ENCODE results near the gene ZNF282. TPM values are rescaled to one million over a fixed set of nuclear protein-coding genes. Genes with fewer than 3 reads are reported as not detected.
A peak's percentile ranks its signal among the peaks of the same experiment; 100 is the strongest.

The ZNF282 gene
- total and polyA plus RNA-seq, 7 donors = 7.6 to 22.5 (median 15.3) TPM

DNA sequence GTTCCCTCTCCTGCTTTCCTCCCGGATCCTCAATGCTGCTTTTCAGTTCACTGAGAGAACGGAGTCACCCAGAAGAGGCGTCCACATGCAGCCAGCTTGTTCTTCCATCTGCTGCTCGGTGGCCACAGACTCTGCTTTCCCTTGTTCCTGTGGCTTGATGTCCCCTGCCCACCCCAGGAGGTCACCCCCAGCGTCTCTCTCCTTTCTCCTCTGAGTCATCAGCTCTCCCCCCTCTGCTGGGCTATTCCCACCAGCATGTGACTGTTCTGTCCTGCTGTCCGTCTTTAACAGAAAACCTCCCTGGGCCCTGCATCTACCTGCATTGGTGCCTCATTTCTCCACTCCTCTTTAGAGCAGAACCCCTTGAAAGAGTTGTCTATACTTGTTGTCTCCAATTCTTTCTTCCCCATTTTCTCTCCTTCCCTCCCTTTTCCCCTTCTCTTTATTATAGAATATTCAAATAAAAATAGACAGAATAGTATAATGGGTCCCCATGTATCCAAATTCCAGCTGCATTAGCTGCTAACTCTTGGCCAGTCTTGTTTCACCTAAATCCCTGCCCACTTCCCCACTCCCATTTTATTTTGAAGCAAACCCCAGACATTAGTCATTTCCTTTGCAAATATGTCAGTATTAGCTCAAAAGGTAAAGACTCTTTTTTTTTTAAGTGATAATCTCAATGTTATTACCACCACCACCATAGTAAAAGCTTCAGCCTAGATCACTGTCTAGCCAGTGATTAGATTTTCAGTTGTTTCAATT is 4.1 kb downstream of the ZNF282 start:
- Histone ChIP-seq H3K27ac (no peak overlapping the region), H3K9me3 (no peaks in the 10 kb centered on the region), H3K27me3 (ENCODE audit: insufficient read depth in 3 of 3, low read length in 2 of 3) (no peaks in the 10 kb centered on the region), H3K4me3 (no peak overlapping the region), H3K4me1 (peaks cover 15% of the 10 kb centered on the region), H3K36me3 (ENCODE audit: insufficient read depth in 1 of 2, low read depth in 1 of 2) (peaks cover 3 to 64% of the 10 kb centered on the region in 2 donors)
- 91 to 97% (median 93%) methylated on average over 6 of the region's 6 CpGs for WGBS, 3 donors
- intact Hi-C loops (cut with DNase I) = loop anchor here (5.0 kb wide), 1 partner anchor 38 kb away; the partner anchor contains the start of gene ZNF212 (in 2 of the 2)
- no peak for TF ChIP-seq CTCF (IDR thresholded peaks at IDR 0.05)
- peak in 1 of 2 donors; percentile 11 for DNase-seq
- no peak for ATAC-seq

GRCh38 chr7:149202831-149203231 is 7.5 kb downstream of the ZNF282 start:
- Histone ChIP-seq H3K4me3 (no peak overlapping the region), H3K27me3 (ENCODE audit: insufficient read depth in 3 of 3, low read length in 2 of 3) (no peaks in the 10 kb centered on the region), H3K9me3 (no peaks in the 10 kb centered on the region), H3K36me3 (ENCODE audit: insufficient read depth in 1 of 2, low read depth in 1 of 2) (peaks cover 9 to 97% of the 10 kb centered on the region in 2 donors), H3K4me1 (peaks cover 5% of the 10 kb centered on the region), H3K27ac (no peak overlapping the region)
- TF ChIP-seq CTCF (IDR thresholded peaks at IDR 0.05) = no peak
- ATAC-seq (peak in 3 of 4 donors; percentile 47 to 82 (median 71)), DNase-seq (peak in 1 of 2 donors; percentile 10)
- intact Hi-C loops (cut with DNase I) = no loop called here
- 72 to 76% (median 76%) methylated on average over 6 of the region's 6 CpGs for whole genome bisulfite sequencing, 3 donors

DNA sequence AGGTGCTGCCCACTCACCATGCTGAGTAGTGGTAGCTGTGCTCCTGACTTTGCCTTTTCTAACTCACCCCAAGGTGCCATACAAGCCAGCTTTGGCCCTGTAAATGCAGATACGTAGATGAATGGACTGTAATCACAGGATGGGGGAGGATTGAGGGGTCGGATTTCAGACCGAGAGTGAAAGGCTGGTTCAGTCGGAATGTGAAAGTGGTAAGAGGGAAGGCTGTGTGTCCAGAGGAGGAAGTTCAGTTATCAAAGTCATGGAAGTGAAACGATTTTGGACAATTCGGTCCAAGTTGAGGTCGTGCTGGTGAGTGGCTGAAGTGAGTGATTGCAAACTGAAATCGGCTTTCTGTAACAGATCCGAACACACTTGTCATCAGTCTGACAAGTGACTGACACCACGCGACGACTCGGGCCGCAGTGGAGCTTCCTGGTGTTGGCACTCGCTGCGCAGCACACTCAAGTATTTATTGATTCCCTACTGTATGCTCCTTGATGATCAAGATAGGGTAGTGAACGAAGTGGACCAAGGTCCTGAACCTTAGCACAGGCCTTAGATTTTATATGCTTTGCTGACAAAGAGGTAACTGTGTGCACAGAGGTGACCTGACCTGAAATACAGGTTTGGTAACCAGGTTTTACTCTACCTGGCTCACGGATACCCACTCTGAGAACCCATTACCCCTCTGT is 10.5 kb downstream of the ZNF282 start:
- no peak overlapping the region for H3K27ac ChIP-seq
- peaks cover 5 to 98% of the 10 kb centered on the region in 2 donors for H3K36me3 ChIP-seq (ENCODE audit: insufficient read depth in 1 of 2, low read depth in 1 of 2)
- no peak for ATAC-seq
- peak in 1 of 2 donors; percentile 17 for DNase-seq
- intact Hi-C loops (cut with DNase I) = no loop called here
- no peak overlapping the region for H3K4me3 ChIP-seq
- H3K9me3 ChIP-seq = no peaks in the 10 kb centered on the region
- H3K4me1 ChIP-seq = peaks cover 5% of the 10 kb centered on the region
- H3K27me3 ChIP-seq (ENCODE audit: insufficient read depth in 3 of 3, low read length in 2 of 3) = no peaks in the 10 kb centered on the region
- 82 to 86% (median 84%) methylated on average over 18 of the region's 18 CpGs for WGBS, 3 donors
- no peak for TF ChIP-seq CTCF (IDR thresholded peaks at IDR 0.05)

DNA sequence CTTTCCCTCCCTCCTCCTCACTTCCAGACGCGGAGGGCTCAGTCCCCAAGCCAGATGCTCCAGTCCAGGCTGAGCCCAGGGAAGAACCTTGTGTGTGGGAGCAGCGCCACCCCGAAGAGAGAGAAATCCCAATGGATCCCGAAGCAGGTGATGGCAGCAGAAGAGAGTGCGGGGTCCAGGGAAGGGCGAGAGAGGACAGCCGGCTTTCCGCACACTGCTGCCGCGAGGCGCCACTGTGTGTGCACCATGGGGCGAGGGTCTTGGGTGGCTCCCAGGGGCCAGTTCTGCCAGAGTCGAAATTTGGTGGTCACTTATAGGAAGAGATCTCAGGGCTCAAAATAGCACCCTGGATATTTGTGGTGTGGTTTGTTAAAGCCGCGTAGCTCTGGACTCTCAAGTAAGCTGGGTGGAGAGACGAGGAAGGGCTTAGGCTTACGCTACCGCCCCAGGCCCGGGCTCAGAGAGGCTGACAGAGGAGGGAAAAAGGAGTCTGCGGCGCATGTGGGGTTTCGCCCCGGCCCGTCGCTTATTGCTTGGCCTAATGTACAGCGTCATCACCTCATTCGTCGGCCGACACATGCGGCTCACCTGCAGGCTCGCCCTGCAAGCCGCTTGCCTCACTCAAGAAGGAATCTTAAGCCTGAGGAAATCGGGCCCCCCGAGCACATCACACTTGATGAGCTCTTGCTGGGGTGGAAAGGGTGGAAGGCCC is 12.1 kb downstream of the ZNF282 start:
- Histone ChIP-seq H3K27me3 (ENCODE audit: insufficient read depth in 3 of 3, low read length in 2 of 3) (no peaks in the 10 kb centered on the region), H3K36me3 (ENCODE audit: insufficient read depth in 1 of 2, low read depth in 1 of 2) (peaks cover 5 to 98% of the 10 kb centered on the region in 2 donors), H3K4me3 (no peak overlapping the region), H3K27ac (no peak overlapping the region), H3K4me1 (peaks cover 5% of the 10 kb centered on the region), H3K9me3 (no peaks in the 10 kb centered on the region)
- no peak for TF ChIP-seq CTCF (IDR thresholded peaks at IDR 0.05)
- ATAC-seq (no peak), DNase-seq (peak in 1 of 2 donors; percentile 44)
- 88 to 92% (median 89%) methylated on average over 35 of the region's 35 CpGs for WGBS, 3 donors
- intact Hi-C loops (cut with DNase I) = no loop called here
